ENCODE data around the gene LDB3.

- TF ChIP-seq EZH2 (IDR thresholded peaks at IDR 0.05) (no peak), POLR2AphosphoS5 (IDR thresholded peaks at IDR 0.05; ENCODE audit: borderline replicate concordance, low read depth, low read length) (no peak), FOXP2 (optimal IDR thresholded peaks at IDR 0.05; ENCODE audit: control extremely low read depth, extremely low read length, insufficient read depth) (no peak)
Measured at GRCh38 chr10:86671419-86671818, 3.1 kb downstream of the LDB3 start.

Measured in SK-N-MC (cell line).